GM13977 (cell line): ENCODE results near the gene KIF26B.

Experiments
- DNase-seq: peaks from one replicate; pipeline ENCODE4 v3.0.0; 2012; ENCODE audit warnings: low spot score
- in situ Hi-C: fragments of 300-500 bp; cut with MboI; formaldehyde crosslinking; loops from one replicate; pipeline ENCODE4 v1.12.0; 2022; ENCODE audit warnings: low sequenced_read_pairs, low pct_unique_long_range_greater_than_20kb, mixed read lengths, inconsistent platforms; ENCODE audit not compliant: unreplicated experiment
- TF ChIP-seq, protein P1 (sequence below): IDR thresholded peaks from 2 replicates; pipeline ENCODE4 v1.5.1; 2012; ENCODE audit warnings: mild to moderate bottlenecking, control low read depth; ENCODE audit not compliant: insufficient read depth; ENCODE audit errors: extremely low read depth, missing control alignments

The KIF26B gene

DNA sequence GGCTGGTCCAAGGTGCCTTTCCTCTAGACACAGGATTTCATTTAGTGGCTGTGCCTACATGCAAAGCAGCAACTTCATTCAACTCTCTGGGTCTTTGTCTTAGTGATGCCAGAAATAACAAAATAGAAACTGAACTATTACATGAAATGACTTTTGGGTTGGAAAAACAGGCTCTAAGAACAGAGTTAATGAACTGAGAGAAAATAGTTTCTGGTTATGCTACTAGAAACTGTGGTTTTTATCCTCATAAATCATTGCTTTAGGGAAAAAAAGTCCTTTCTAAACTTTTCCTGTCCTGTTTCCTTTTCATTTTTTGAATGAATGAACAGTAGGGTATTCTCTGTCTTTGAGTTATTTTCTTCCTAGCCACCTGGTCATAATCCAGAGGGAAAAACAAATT is 424.0 kb downstream of the KIF26B start:
- TF ChIP-seq, protein P1, sequence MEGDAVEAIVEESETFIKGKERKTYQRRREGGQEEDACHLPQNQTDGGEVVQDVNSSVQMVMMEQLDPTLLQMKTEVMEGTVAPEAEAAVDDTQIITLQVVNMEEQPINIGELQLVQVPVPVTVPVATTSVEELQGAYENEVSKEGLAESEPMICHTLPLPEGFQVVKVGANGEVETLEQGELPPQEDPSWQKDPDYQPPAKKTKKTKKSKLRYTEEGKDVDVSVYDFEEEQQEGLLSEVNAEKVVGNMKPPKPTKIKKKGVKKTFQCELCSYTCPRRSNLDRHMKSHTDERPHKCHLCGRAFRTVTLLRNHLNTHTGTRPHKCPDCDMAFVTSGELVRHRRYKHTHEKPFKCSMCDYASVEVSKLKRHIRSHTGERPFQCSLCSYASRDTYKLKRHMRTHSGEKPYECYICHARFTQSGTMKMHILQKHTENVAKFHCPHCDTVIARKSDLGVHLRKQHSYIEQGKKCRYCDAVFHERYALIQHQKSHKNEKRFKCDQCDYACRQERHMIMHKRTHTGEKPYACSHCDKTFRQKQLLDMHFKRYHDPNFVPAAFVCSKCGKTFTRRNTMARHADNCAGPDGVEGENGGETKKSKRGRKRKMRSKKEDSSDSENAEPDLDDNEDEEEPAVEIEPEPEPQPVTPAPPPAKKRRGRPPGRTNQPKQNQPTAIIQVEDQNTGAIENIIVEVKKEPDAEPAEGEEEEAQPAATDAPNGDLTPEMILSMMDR = no peak
- in situ Hi-C loops = no loop called here
- DNase-seq = no peak

DNA sequence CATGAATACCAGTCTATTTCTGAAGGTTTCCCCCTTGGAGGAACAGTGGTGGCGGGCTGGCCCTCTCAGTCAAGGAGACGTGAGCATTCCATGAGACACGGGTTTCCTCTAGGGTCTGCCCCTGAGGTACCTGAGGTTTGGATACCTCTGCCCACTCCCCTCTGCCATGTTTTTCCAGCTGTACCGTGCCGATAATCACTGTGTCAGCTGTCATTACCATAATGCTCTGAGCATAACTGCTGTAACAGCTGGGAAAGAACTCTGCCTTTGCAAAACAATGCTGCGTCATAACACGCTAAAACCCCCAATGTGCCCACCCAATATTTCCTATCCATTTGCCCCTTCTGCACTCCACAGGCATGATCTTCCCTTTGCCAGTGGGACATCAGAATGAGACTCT is 425.1 kb downstream of the KIF26B start:
- TF ChIP-seq, protein P1 = no peak
- in situ Hi-C loops = no loop called here
- no peak for DNase-seq

DNA sequence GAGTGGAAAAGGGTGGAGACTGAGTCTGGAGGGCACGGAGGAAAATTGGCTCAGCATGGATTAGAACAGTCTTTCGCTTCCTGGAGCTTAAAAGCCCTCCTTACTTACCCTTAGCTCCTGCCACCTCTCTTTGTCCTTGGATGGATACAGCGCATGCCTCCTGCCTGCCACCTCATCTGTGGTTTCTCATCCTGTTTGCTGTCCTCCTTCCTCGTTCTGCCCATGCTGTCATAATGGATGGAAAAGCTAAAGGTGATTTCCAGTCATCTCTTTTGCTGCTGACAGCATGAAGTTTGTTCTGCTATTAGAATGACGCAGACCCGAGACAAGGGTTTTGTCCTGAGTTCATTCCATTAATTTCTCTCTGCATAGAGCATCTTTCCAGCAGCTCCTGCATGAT is 425.9 kb downstream of the KIF26B start:
- TF ChIP-seq, protein P1 = no peak
- in situ Hi-C loops = no loop called here
- DNase-seq = no peak

DNA sequence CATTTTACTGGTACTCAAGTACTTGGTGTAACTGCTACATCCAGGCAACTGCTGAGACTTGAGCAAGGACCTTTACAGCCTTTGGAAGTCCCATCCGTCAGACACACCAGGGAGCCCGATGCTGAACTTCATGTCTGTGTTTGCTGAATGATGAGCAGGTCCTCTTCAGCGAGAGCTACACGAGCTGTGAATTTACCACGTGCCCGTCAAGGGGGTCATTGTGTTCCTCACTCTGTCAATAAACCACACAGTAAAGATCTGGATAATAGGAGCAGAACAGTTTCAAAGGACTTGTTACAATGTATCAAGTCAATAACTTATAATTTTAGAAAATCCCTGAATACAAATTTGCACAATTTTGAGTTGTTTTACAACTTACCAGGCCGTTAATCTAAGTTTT is 427.2 kb downstream of the KIF26B start:
- DNase-seq = no peak
- in situ Hi-C loops = no loop called here
- TF ChIP-seq, protein P1 = no peak

DNA sequence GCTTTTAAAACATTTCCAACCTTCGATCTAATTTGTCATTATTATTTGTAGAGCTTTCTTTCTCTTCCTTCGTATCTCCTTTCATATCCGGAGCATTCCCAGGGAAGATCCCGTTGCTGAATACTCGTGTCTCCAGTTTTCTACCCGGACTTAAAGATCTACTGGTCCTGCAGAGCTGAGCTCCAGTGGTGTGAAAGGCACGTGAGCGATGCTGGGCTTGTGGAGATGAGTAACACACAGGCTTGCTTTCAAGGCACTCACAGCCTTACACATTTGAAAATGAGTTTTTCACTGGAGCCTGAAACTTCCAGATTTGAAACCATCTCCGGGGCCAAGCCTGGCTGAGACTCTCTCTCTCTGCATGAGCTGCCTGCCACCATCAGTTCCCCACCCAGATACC is 428.3 kb downstream of the KIF26B start:
- no peak for DNase-seq
- in situ Hi-C loops = no loop called here
- TF ChIP-seq, protein P1 = no peak

DNA sequence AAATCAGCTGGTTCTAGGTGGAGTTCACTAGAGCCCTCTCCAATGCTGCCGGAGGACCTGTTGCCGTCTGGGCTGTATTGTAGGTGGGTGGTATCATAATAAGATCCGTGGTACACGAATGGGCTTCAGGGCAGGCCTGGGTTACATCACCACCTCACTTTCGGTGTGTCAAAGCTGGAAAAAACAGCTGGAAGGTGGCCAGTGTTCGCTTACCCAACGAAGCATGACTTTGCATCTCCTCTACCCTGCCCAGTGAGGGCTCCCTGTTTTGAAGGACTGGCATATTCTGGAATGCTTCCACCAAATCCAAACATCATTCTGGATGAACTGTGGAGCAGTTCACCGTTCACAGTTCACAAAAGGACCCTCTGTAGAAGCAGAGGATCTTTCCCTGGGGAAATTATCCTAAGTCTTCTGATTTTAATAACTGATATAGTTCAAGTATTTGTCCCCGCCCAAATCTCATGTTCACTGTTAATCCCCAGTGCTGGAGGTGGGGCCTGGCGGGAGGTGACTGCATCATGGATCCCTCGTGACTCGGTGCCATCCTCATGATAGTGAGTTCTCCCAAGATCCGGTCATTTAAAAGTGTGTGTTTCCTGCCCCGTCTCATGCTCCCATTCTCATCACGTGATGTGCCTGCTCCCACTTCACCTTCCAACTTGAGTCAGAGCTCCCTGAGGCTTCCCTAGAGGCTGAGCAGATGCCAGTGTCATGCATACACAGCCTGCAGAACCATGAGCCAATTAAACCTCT is 429.0 kb downstream of the KIF26B start:
- TF ChIP-seq, protein P1 = no peak
- in situ Hi-C loops = no loop called here
- DNase-seq = no peak
